KMS-11 (cell line): ENCODE results near the gene COIL.

Source experiments
- H2AFZ ChIP-seq: fragments of 200-600 bp; sonication (generic); 2 replicates; pipeline ENCODE4 v1.6.1; 2016; ENCODE audit warnings: antibody characterized with exemption, mixed run types, low read depth
- H3K27ac ChIP-seq: fragments of 200-600 bp; sonication (generic); 2 replicates; pipeline ENCODE4 v1.6.1; 2016; ENCODE audit warnings: mild to moderate bottlenecking, mixed run types
- H3K27me3 ChIP-seq: fragments of 200-600 bp; sonication (generic); 2 replicates; pipeline ENCODE4 v1.6.1; 2017; ENCODE audit warnings: mild to moderate bottlenecking, low read depth, mixed run types, moderate library complexity; ENCODE audit not compliant: insufficient read depth
- H3K36me3 ChIP-seq: fragments of 200-600 bp; sonication (generic); 2 replicates; pipeline ENCODE4 v1.6.1; 2017; ENCODE audit warnings: mild to moderate bottlenecking, mixed run types; ENCODE audit not compliant: insufficient read depth
- H3K4me1 ChIP-seq: fragments of 200-600 bp; sonication (generic); 2 replicates; pipeline ENCODE4 v1.6.1; 2016; ENCODE audit warnings: mild to moderate bottlenecking, low read depth, mixed run types; ENCODE audit not compliant: poor library complexity, severe bottlenecking
- H3K4me2 ChIP-seq: fragments of 200-600 bp; sonication (generic); 2 replicates; pipeline ENCODE4 v1.7.0; 2016; ENCODE audit warnings: mild to moderate bottlenecking, mixed run types
- H3K4me3 ChIP-seq: fragments of 200-600 bp; sonication (generic); IDR thresholded peaks from 2 replicates; pipeline ENCODE4 v1.6.1; 2017; ENCODE audit warnings: low read depth, low read length, mixed read lengths; ENCODE audit not compliant: insufficient read depth
- H3K79me2 ChIP-seq: fragments of 200-600 bp; sonication (generic); 2 replicates; pipeline ENCODE4 v1.6.1; 2016; ENCODE audit warnings: low read depth, mixed run types; ENCODE audit not compliant: insufficient read depth
- H3K9ac ChIP-seq: fragments of 200-600 bp; sonication (generic); 2 replicates; pipeline ENCODE4 v1.6.1; 2016; ENCODE audit warnings: mild to moderate bottlenecking, mixed run types
- H4K20me1 ChIP-seq: fragments of 200-600 bp; sonication (generic); 2 replicates; pipeline ENCODE4 v1.6.1; 2016; ENCODE audit warnings: mild to moderate bottlenecking, mixed run types; ENCODE audit not compliant: insufficient read depth
- CTCF ChIP-seq: fragments of 200-600 bp; sonication (generic); conservative IDR thresholded peaks from 2 replicates; pipeline ENCODE4 v1.6.1; 2017; ENCODE audit warnings: low read depth, mild to moderate bottlenecking, antibody characterized with exemption, low read length, moderate library complexity, mixed read lengths

COIL gene

GRCh38 chr17:56909742-56910508, 50.9 kb downstream of the COIL start:
- Histone ChIP-seq H3K27ac (no peak overlapping the region), H4K20me1 (no peaks in the 10 kb centered on the region; the same call in 1 of the 2 replicates), H2AFZ (no peak overlapping the region), H3K4me2 (peak overlapping the region; percentile 23; the same call in 1 of the 2 replicates), H3K27me3 (no peaks in the 10 kb centered on the region), H3K4me3 (no peak overlapping the region), H3K79me2 (peaks cover 69% of the 10 kb centered on the region), H3K4me1 (peaks cover 31% of the 10 kb centered on the region), H3K9ac (no peak overlapping the region), H3K36me3 (peaks cover 14% of the 10 kb centered on the region; the same call in 1 of the 2 replicates)
- no peak for TF ChIP-seq CTCF

GRCh38 chr17:56908001-56908542, 52.8 kb downstream of the COIL start:
- Histone ChIP-seq H3K27ac (no peak overlapping the region), H3K9ac (no peak overlapping the region), H2AFZ (no peak overlapping the region), H4K20me1 (no peaks in the 10 kb centered on the region; the same call in 1 of the 2 replicates), H3K4me1 (peaks cover 26% of the 10 kb centered on the region), H3K4me3 (no peak overlapping the region), H3K27me3 (no peaks in the 10 kb centered on the region), H3K79me2 (peaks cover 54% of the 10 kb centered on the region), H3K36me3 (peaks cover 25% of the 10 kb centered on the region; the same call in 1 of the 2 replicates), H3K4me2 (no peak overlapping the region)
- no peak for TF ChIP-seq CTCF

GRCh38 chr17:56903560-56903959, 57.3 kb downstream of the COIL start:
- peaks cover 11% of the 10 kb centered on the region; the same call in 1 of the 2 replicates for H3K79me2 ChIP-seq
- H4K20me1 ChIP-seq = no peaks in the 10 kb centered on the region
- no peak for TF ChIP-seq CTCF
- no peak overlapping the region for H3K4me2 ChIP-seq
- no peak overlapping the region for H3K9ac ChIP-seq
- H2AFZ ChIP-seq = no peak overlapping the region
- H3K27ac ChIP-seq = no peak overlapping the region
- H3K4me3 ChIP-seq = no peak overlapping the region
- no peaks in the 10 kb centered on the region for H3K27me3 ChIP-seq
- H3K4me1 ChIP-seq = no peaks in the 10 kb centered on the region
- peaks cover 31% of the 10 kb centered on the region; the same call in 1 of the 2 replicates for H3K36me3 ChIP-seq

- Histone ChIP-seq H2AFZ (no peak overlapping the region), H3K27me3 (no peaks in the 10 kb centered on the region), H3K36me3 (peaks cover 28% of the 10 kb centered on the region; the same call in 1 of the 2 replicates), H3K9ac (no peak overlapping the region), H3K4me1 (no peaks in the 10 kb centered on the region), H3K79me2 (peaks cover 10% of the 10 kb centered on the region; the same call in 1 of the 2 replicates), H4K20me1 (no peaks in the 10 kb centered on the region), H3K27ac (no peak overlapping the region), H3K4me2 (no peak overlapping the region), H3K4me3 (no peak overlapping the region)
- TF ChIP-seq CTCF = no peak
Observed at GRCh38 chr17:56902348-56902747, 58.5 kb downstream of the COIL start.
